Epithelial cell of esophagus (primary cell): Measurements from ENCODE around the gene CHST9.
A peak's percentile ranks its signal among the peaks of the same experiment; 100 is the strongest.

Experiments used
- DNase-seq: peaks from one replicate; pipeline ENCODE4 v3.0.0; 2010; ENCODE audit warnings: low read depth
- H3K4me3 ChIP-seq: 2 replicates; pipeline ENCODE4 v1.5.1; 2011; ENCODE audit warnings: mild to moderate bottlenecking, low read length, control low read depth
- TF ChIP-seq, protein P1 (sequence below): IDR thresholded peaks from 2 replicates; pipeline ENCODE4 v1.5.1; 2011; ENCODE audit warnings: low read depth, mild to moderate bottlenecking, low read length, control low read depth, inconsistent platforms; ENCODE audit not compliant: insufficient read depth; ENCODE audit errors: missing control alignments

The CHST9 gene

GRCh38 chr18:26926066-26926675 is 258.9 kb downstream of the CHST9 start:
- H3K4me3 ChIP-seq: no peak overlapping the region
- TF ChIP-seq, protein P1, sequence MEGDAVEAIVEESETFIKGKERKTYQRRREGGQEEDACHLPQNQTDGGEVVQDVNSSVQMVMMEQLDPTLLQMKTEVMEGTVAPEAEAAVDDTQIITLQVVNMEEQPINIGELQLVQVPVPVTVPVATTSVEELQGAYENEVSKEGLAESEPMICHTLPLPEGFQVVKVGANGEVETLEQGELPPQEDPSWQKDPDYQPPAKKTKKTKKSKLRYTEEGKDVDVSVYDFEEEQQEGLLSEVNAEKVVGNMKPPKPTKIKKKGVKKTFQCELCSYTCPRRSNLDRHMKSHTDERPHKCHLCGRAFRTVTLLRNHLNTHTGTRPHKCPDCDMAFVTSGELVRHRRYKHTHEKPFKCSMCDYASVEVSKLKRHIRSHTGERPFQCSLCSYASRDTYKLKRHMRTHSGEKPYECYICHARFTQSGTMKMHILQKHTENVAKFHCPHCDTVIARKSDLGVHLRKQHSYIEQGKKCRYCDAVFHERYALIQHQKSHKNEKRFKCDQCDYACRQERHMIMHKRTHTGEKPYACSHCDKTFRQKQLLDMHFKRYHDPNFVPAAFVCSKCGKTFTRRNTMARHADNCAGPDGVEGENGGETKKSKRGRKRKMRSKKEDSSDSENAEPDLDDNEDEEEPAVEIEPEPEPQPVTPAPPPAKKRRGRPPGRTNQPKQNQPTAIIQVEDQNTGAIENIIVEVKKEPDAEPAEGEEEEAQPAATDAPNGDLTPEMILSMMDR: no peak
- no peak for DNase-seq

DNA sequence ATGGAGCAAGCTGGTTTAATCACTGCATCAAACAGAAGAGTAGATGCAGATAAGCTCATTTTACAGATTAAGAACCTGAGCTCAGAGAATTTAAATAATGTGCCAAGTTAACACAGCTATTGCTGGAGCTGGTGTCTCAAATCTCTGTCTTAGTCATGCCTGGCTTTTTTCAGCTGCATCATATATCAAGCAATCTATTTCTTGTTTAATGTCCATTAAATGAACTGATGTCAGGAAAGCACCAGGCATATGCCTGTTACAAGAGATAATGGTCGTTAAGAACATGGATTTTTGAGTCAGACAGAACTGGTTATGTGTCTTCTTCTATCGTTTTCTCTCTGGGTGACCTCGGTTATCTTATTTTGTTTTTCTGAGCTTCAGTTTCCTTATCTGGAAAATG is 259.8 kb downstream of the CHST9 start:
- H3K4me3 ChIP-seq: no peak overlapping the region
- no peak for DNase-seq
- TF ChIP-seq, protein P1: no peak

GRCh38 chr18:26922313-26922712 is 262.8 kb downstream of the CHST9 start:
- TF ChIP-seq, protein P1: no peak
- no peak overlapping the region for H3K4me3 ChIP-seq
- DNase-seq: no peak

GRCh38 chr18:26920644-26921043 is 264.5 kb downstream of the CHST9 start:
- no peak for DNase-seq
- no peak overlapping the region for H3K4me3 ChIP-seq
- TF ChIP-seq, protein P1: no peak

GRCh38 chr18:26919627-26920026 is 265.5 kb downstream of the CHST9 start:
- TF ChIP-seq, protein P1: no peak
- peak; percentile 11 for DNase-seq
- H3K4me3 ChIP-seq: no peak overlapping the region

DNA sequence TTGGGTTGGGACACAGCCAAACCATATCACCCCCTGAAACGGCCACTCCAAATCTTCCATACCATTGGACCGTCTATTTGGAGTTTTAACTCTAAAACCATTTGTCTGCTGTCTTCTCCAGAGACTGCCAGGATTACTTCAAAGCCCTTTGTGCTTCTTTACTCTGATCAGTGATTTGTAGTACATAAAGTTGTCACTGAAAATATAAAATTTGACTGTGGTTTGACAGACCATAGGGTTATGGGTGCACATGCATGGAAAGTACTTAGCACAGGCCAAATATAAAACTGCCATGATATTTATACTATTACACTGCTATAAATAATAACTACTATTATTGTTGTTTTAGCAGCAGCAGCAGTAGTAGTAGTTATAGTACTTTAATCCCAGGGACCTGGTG is 265.9 kb downstream of the CHST9 start:
- TF ChIP-seq, protein P1: no peak
- DNase-seq: no peak
- no peak overlapping the region for H3K4me3 ChIP-seq

DNA sequence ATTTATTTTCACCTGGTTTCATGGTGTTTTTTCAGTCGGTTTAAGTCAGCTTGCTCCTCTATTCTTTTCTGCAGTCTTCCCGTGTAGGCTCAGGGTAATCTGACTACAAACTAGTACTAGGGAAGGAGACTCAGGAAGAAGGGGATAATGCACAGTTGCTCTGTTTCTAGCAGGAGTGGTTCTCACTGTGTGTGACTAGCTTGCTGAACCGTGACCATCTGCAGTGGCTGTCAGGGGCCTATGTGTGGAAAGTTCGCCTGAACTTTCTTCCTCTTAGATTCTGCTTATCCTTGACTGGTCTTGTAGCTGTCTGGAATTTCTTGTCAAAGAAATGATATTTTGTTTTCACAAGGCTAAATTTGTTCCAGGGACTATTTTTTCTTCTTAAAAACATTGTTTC is 273.3 kb downstream of the CHST9 start:
- DNase-seq: no peak
- H3K4me3 ChIP-seq: no peak overlapping the region
- TF ChIP-seq, protein P1: no peak
